Measurements from ENCODE around the gene C1QTNF8.

GRCh38 chr16:1094601-1095449 is 1.2 kb downstream of the C1QTNF8 start:
- TF ChIP-seq CTCF (conservative IDR thresholded peaks at IDR 0.05) (no peak), EZH2 (IDR thresholded peaks at IDR 0.05; ENCODE audit: low read depth) (no peak)

Measured in PC-9 (cell line).